MM.1S (cell line): ENCODE results near the gene SPRTN.

Experiments
- CTCF ChIP-seq: fragments of 300-600 bp; sonication (generic); IDR thresholded peaks from 2 replicates; pipeline ENCODE4 v1.5.1; 2016; ENCODE audit warnings: antibody characterized with exemption, low read length, mixed read lengths
- EZH2 ChIP-seq: fragments of 300-600 bp; sonication (generic); optimal IDR thresholded peaks from 2 replicates; pipeline ENCODE3; 2017; ENCODE audit warnings: low read depth, mild to moderate bottlenecking, antibody characterized with exemption, low read length, mixed read lengths

GRCh38 chr1:231310391-231310934 is 27.6 kb upstream of the SPRTN start:
- TF ChIP-seq EZH2, result no peak
- TF ChIP-seq CTCF, result no peak
